Measurements from ENCODE around the gene PRKCA.

The PRKCA gene

DNA sequence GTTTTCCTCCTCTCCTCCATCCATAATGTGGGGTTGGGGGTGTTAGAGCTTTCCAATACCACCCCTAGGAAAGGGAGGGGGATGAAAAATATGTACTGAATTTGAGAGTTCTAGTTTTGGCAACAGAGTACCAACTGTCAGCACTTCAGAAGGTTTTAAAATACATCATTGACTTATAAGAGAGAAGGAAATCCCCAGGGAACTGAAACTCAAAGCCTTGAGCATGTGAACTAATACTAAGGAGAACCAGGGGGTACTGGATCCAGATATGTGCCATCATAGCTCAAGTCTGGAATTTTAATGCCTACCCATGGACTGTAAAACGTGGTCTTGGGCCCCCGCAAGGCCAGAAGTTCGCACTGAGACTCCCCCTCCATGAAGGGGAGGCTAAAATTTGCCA is 548.3 kb downstream of the PRKCA start:
- no peaks in the 10 kb centered on the region for H3K36me3 Mint-ChIP-seq
- H3K4me1 Mint-ChIP-seq = no peaks in the 10 kb centered on the region
- peaks cover 6% of the 10 kb centered on the region for H3K27me3 Mint-ChIP-seq

DNA sequence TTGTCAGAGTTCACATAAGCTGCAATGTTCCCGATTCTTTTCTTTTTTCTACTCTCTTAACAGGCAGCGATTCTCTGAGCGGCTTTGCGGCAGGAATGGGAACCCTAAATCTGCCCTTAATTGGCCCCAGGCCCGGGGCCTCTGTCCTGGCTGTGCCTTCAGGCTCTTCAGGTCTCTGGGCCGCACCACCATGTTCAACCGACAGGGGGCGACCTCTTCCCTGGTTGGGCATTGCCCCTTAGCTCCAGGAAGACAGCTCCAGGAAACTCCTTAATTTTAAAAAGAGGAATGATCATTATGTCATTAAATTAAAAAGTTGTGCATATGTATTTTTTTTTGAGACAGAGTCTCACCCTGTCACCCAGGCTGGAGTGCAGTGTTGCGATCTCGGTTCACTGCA is 552.8 kb downstream of the PRKCA start:
- no peaks in the 10 kb centered on the region for H3K9me3 Mint-ChIP-seq
- no peak overlapping the region for H3K4me3 Mint-ChIP-seq
- H3K27me3 Mint-ChIP-seq = no peaks in the 10 kb centered on the region
- no peaks in the 10 kb centered on the region for H3K36me3 Mint-ChIP-seq
- H3K4me1 Mint-ChIP-seq = peaks cover under 1% of the 10 kb centered on the region
- no peak overlapping the region for H3K27ac Mint-ChIP-seq

More for the DNA sequence above, 548.3 kb downstream of the PRKCA start:
- Mint-ChIP-seq H3K4me3 (no peak overlapping the region), H3K27ac (no peak overlapping the region), H3K9me3 (peaks cover 8% of the 10 kb centered on the region)

DNA sequence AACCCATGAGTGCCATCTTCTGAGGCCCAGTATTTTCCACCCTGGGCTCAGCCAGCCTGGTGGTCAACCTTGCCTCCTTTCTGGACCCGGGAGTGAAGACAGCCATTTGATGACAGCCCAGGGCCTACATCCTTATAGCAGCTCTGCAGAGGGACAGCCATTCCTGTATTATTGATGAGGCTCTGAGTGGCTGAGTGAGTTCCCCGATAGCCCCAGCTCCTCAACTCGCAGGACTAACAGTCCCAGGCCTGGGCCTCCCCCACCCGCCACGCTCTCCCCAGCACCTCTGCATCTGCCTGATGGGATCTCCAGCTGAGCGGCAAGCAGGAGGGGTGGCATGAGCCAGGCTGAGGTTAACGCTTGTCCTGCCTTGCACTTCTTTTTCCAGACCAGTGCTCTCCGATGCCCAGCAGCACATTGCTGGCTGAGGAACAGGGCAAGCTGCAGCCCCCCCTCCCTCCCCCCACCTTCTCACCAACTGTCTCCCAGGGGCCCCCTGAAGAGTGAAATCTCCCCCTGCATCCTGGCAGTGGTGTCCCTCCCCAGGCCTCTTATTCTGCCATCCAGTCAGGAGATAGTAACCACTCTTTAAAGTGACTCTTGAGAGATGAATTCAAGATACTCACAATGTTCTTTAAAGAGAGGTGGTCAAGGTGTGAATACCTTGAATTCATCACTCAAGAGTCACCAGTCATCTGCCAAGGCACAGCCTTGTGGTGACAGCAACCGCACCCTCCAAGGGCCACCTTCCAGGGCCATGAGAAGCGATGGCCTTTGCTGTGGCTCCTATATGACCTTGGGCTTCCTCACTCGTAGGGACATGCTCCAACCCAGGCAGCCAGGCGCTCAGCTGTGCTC is 556.0 kb downstream of the PRKCA start:
- Mint-ChIP-seq H3K27me3 (no peaks in the 10 kb centered on the region), H3K4me3 (no peak overlapping the region), H3K9me3 (peaks cover under 1% of the 10 kb centered on the region), H3K36me3 (no peaks in the 10 kb centered on the region), H3K4me1 (peaks cover 3% of the 10 kb centered on the region), H3K27ac (no peak overlapping the region)

DNA sequence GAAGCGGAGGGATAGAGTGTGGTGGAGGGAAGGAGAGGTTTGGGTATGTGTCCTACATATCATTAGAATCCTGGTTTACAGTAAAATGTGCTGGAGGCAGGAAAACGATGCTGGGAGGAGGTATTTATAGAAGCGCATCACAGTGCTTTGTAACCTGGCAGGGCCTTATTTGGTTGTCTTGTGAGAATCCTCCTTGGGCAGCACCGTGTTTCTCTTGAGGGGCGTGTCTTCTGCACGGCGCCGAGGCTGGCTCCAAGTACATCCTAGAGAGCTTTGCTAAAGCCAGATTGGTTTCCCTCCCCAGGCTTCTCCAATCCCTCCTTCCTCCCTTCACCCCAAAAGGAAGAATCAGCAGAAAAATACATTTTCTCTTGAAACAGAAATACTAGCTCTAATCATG is 556.9 kb downstream of the PRKCA start:
- Mint-ChIP-seq H3K4me3 (no peak overlapping the region), H3K4me1 (peaks cover 3% of the 10 kb centered on the region), H3K9me3 (peaks cover 5% of the 10 kb centered on the region), H3K36me3 (no peaks in the 10 kb centered on the region), H3K27ac (no peak overlapping the region), H3K27me3 (peaks cover 3% of the 10 kb centered on the region)

DNA sequence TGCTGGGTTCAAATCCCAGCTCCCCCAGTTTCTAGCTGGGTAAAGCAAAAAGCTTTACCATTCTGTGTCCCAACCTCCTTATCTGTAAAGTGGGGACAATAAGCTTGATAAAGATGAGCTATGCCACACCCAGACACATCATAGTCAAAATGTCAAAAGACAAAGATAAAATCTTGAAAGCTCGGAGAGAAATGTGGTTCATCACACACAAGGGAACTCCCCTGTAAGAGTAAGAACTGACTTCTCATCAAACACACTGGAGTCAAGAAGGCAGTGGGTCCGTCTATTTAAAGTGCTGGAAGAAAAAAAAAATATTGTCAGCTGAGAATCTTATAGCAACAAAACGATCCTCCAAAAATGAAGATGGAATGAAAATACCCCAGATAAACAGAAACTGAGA is 557.8 kb downstream of the PRKCA start:
- peaks cover 5% of the 10 kb centered on the region for H3K9me3 Mint-ChIP-seq
- H3K4me1 Mint-ChIP-seq = peaks cover 3% of the 10 kb centered on the region
- no peak overlapping the region for H3K27ac Mint-ChIP-seq
- H3K4me3 Mint-ChIP-seq = no peak overlapping the region
- peaks cover 3% of the 10 kb centered on the region for H3K27me3 Mint-ChIP-seq
- H3K36me3 Mint-ChIP-seq = no peaks in the 10 kb centered on the region

Data from activated naive CD4-positive, alpha-beta T cell treated with anti-CD3 and anti-CD28 coated beads, Interleukin-2, amount 50 U/mL, for 24 hours (primary cell).